B cell (primary cell): ENCODE data around the gene CBR4.
"Not testable (repeated sequence)": the region's sequence is repeated elsewhere in the genome, so short reads cannot be mapped to it uniquely, and the experiment has no call there.

Experiments used
- CTCF ChIP-seq: fragments of 200-600 bp; IDR thresholded peaks from one replicate; pipeline ENCODE4 v1.8.0; 2022; ENCODE audit warnings: antibody characterized with exemption, mild to moderate bottlenecking
- EZH2 ChIP-seq: IDR thresholded peaks from 2 replicates; pipeline ENCODE4 v1.6.1; 2012; ENCODE audit warnings: borderline replicate concordance, low read depth, mild to moderate bottlenecking, moderate library complexity, low read length; ENCODE audit not compliant: insufficient read depth, poor library complexity, severe bottlenecking

- not testable (repeated sequence) for TF ChIP-seq CTCF, EZH2
Observed at GRCh38 chr4:168992952-168993482, 17.0 kb downstream of the CBR4 start.
